Measurements from ENCODE around the gene MRAP2. TPM values are rescaled to one million over a fixed set of nuclear protein-coding genes. Genes with fewer than 3 reads are reported as not detected.

MRAP2 gene
- total and polyA plus RNA-seq, 2 donors (not counting 3 experiments of a cell fraction or from before 2014, with no cell fraction given), result 5.8 to 8.6 TPM

- no peak for TF ChIP-seq CTCF (IDR thresholded peaks at IDR 0.05; ENCODE audit: extremely low read depth in 1 of 2, insufficient read depth in 1 of 2, low read depth in 1 of 2, low read length in 2 of 2)
- no peak for TF ChIP-seq FOS (IDR thresholded peaks at IDR 0.05; ENCODE audit: borderline replicate concordance, insufficient read depth, low read length)
- no peak for TF ChIP-seq POLR2AphosphoS5 (IDR thresholded peaks at IDR 0.05; ENCODE audit: insufficient read depth, low read depth, low read length)
- no peak for TF ChIP-seq MYC (IDR thresholded peaks at IDR 0.05; ENCODE audit: low read depth, low read length)
- no peak for TF ChIP-seq GATA2 (IDR thresholded peaks at IDR 0.05; ENCODE audit: insufficient read depth, insufficient read length, low read depth, low read length)
- no peak for TF ChIP-seq MAX (IDR thresholded peaks at IDR 0.05; ENCODE audit: insufficient read depth, insufficient read length)
- TF ChIP-seq POLR2A (IDR thresholded peaks at IDR 0.05; ENCODE audit: low read depth, low read length), result no peak
- CTCF ChIA-PET, result interaction anchor here (1.1 to 1.2 kb wide), 4 partner anchors 12 to 474 kb away, joined by 3 read pairs; no protein-coding TSS in a partner anchor
- no TSS peak for BruUV-seq (replicated peaks)
Observed at GRCh38 chr6:84089552-84089951, 56.0 kb downstream of the MRAP2 start.

More at GRCh38 chr6:84089552-84089951, 56.0 kb downstream of the MRAP2 start:
- H3K4me2 ChIP-seq (ENCODE audit: insufficient read depth, low read length), result no peak overlapping the region
- dilution Hi-C loops (cut with MboI; ENCODE audit: extremely low pct_ligation_motif_present, low sequenced_read_pairs) (no loop called here), intact Hi-C loops (cut with micrococcal nuclease) (no loop called here)
- no peak overlapping the region for H3K4me3 ChIP-seq (replicated peaks in 1 of 3; ENCODE audit: insufficient read depth in 1 of 3, low read depth in 1 of 3, low read length in 3 of 3)
- peaks cover 0 to 1% of the 10 kb centered on the region in 2 experiments for H3K27me3 ChIP-seq (ENCODE audit: control insufficient read depth in 2 of 2, insufficient read depth in 2 of 2, low read length in 2 of 2)
- no peaks in the 10 kb centered on the region for H4K20me1 ChIP-seq (replicated peaks; ENCODE audit: control insufficient read depth, extremely low read depth, insufficient read depth, low read length)
- no peak overlapping the region for H3K9ac ChIP-seq (replicated peaks; ENCODE audit: extremely low read depth, insufficient read depth, low read length)
- no peaks in the 10 kb centered on the region for H3K9me3 ChIP-seq (replicated peaks; ENCODE audit: control insufficient read depth, insufficient read depth, low read length)
- H3K4me1 ChIP-seq (ENCODE audit: control insufficient read depth, extremely low read depth, insufficient read depth, low read length), result no peaks in the 10 kb centered on the region
- POLR2A ChIA-PET, result interaction anchor here (0.7 kb wide), 1 partner anchor 11 kb away, joined by 4 read pairs; no protein-coding TSS in a partner anchor
- no peak overlapping the region for H3K27ac ChIP-seq (ENCODE audit: insufficient read depth, low read depth, low read length)
- H3K36me3 ChIP-seq (ENCODE audit: control insufficient read depth in 2 of 2, extremely low read depth in 1 of 2, insufficient read depth in 2 of 2, low read length in 2 of 2), result no peaks in the 10 kb centered on the region
- DNase-seq (ENCODE audit: low read depth, low spot score) (no peak), FAIRE-seq (no peak)
- H2AFZ ChIP-seq (ENCODE audit: low read depth, low read length), result no peak overlapping the region
- H3K79me2 ChIP-seq (ENCODE audit: control insufficient read depth, insufficient read depth, low read length), result no peaks in the 10 kb centered on the region
- H3K9me1 ChIP-seq (replicated peaks; ENCODE audit: control insufficient read depth, extremely low read depth, insufficient read depth, low read length), result no peaks in the 10 kb centered on the region
